ENCODE results near the gene DQX1. TPM values are rescaled to one million over a fixed set of nuclear protein-coding genes. Genes with fewer than 3 reads are reported as not detected.
A peak's percentile ranks its signal among the peaks of the same experiment; 100 is the strongest.

The DQX1 gene
- total and polyA plus RNA-seq, 7 donors = 0.19 to 0.27 (median 0.27) TPM; not detected in 4

- DNase-seq (no peak), ATAC-seq (no peak)
- TF ChIP-seq CTCF (IDR thresholded peaks at IDR 0.05) = no peak
- Histone ChIP-seq H3K27ac (no peak overlapping the region), H3K4me1 (peaks cover 23% of the 10 kb centered on the region), H3K4me3 (no peak overlapping the region), H3K27me3 (ENCODE audit: insufficient read depth in 3 of 3, low read length in 2 of 3) (peaks cover 0 to 81% (median 32%) of the 10 kb centered on the region in 3 donors), H3K9me3 (no peaks in the 10 kb centered on the region), H3K36me3 (ENCODE audit: insufficient read depth in 1 of 2, low read depth in 1 of 2) (peaks cover 0 to 11% of the 10 kb centered on the region in 2 donors)
- intact Hi-C loops (cut with DNase I) = no loop called here
Observed at GRCh38 chr2:74500578-74500946, 25.5 kb downstream of the DQX1 start.

GRCh38 chr2:74499940-74500577 is 26.0 kb downstream of the DQX1 start:
- WGBS, 3 donors = 58 to 59% (median 59%) methylated on average over 14 to 15 of the region's 15 CpGs
- peaks cover 0 to 6% of the 10 kb centered on the region in 2 donors for H3K36me3 ChIP-seq (ENCODE audit: insufficient read depth in 1 of 2, low read depth in 1 of 2)
- TF ChIP-seq CTCF (IDR thresholded peaks at IDR 0.05) = no peak
- H3K4me3 ChIP-seq = peak overlapping the region; percentile 59
- no peaks in the 10 kb centered on the region for H3K9me3 ChIP-seq
- no peak for ATAC-seq
- no peak for DNase-seq
- no peak overlapping the region for H3K27ac ChIP-seq
- peaks cover 0 to 78% (median 32%) of the 10 kb centered on the region in 3 donors for H3K27me3 ChIP-seq (ENCODE audit: insufficient read depth in 3 of 3, low read length in 2 of 3)
- peaks cover 23% of the 10 kb centered on the region for H3K4me1 ChIP-seq
- intact Hi-C loops (cut with DNase I) = no loop called here

GRCh38 chr2:74499267-74499939 is 26.6 kb downstream of the DQX1 start, which contains the start of gene LBX2:
Gene LBX2 (minus strand): TSS chr2:74499603. CDS start chr2:74499537, 66 bp downstream.
- peaks cover 0 to 2% of the 10 kb centered on the region in 2 donors for H3K36me3 ChIP-seq (ENCODE audit: insufficient read depth in 1 of 2, low read depth in 1 of 2)
- H3K9me3 ChIP-seq = no peaks in the 10 kb centered on the region
- no peak within 1 kb of the TSS for H3K27ac ChIP-seq
- H3K27me3 ChIP-seq (ENCODE audit: insufficient read depth in 3 of 3, low read length in 2 of 3) = peaks cover 0 to 72% (median 32%) of the 10 kb centered on the region in 3 donors
- DNase-seq = no peak
- intact Hi-C loops (cut with DNase I) = no loop called here
- peak in 1 of 4 donors; percentile 14 for ATAC-seq
- WGBS, 3 donors = 3 to 5% (median 4%) methylated on average over 49 to 65 of the region's 65 CpGs
- peak within 1 kb of the TSS; percentile 59 for H3K4me3 ChIP-seq
- H3K4me1 ChIP-seq = peaks cover 23% of the 10 kb centered on the region
- TF ChIP-seq CTCF (IDR thresholded peaks at IDR 0.05) = no peak

GRCh38 chr2:74498500-74499266 is 27.3 kb downstream of the DQX1 start:
- peak overlapping the region; percentile 59 for H3K4me3 ChIP-seq

More at GRCh38 chr2:74498500-74499266, 27.3 kb downstream of the DQX1 start:
- ATAC-seq = peak in 3 of 4 donors; percentile 26 to 35 (median 28)
- Histone ChIP-seq H3K27me3 (ENCODE audit: insufficient read depth in 3 of 3, low read length in 2 of 3) (peaks cover 0 to 66% (median 32%) of the 10 kb centered on the region in 3 donors), H3K36me3 (ENCODE audit: insufficient read depth in 1 of 2, low read depth in 1 of 2) (peaks cover 3 to 9% of the 10 kb centered on the region in 2 donors), H3K4me1 (peaks cover 23% of the 10 kb centered on the region), H3K27ac (no peak overlapping the region), H3K9me3 (no peaks in the 10 kb centered on the region)
- intact Hi-C loops (cut with DNase I) = no loop called here
- no peak for DNase-seq
- no peak for TF ChIP-seq CTCF (IDR thresholded peaks at IDR 0.05)
- WGBS, 3 donors = 1 to 3% (median 2%) methylated on average over 41 of the region's 41 CpGs

Data from psoas muscle (tissue), 8 donors.